Measurements from ENCODE around the gene SUMO2. TPM values are rescaled to one million over a fixed set of nuclear protein-coding genes. Genes with fewer than 3 reads are reported as not detected.
"Not testable (repeated sequence)": the region's sequence is repeated elsewhere in the genome, so short reads cannot be mapped to it uniquely, and the experiment has no call there.

The SUMO2 gene
- total RNA-seq, 2 experiments from 2014 or later: 634 to 647 TPM

DNA sequence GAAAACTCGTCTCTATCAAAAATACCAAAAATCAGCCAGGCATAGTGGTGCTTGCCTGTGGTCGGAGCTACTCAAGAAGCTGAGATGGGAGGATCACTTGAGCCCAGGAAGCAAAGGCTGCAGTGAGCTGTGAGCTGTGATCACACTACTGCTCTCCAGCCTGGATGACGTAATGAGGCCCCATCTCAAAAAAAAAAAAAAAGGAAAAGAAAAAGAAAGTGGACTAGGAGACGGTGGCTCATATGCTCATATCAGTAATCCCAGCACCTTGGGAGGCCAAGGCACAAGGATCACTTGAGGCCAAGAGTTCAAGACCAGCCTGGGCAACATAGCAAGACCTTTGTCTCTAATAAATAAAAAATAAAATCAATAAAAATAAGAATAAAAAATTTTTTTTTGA is 8.8 kb upstream of the SUMO2 start:
- POLR2A ChIA-PET: no interaction called here
- CTCF ChIA-PET: interaction anchor here (0.6 to 1.6 kb wide), 5 partner anchors 9 to 11 kb away, joined by 4 to 6 read pairs (median 4); partner anchors contain the start of gene SUMO2

DNA sequence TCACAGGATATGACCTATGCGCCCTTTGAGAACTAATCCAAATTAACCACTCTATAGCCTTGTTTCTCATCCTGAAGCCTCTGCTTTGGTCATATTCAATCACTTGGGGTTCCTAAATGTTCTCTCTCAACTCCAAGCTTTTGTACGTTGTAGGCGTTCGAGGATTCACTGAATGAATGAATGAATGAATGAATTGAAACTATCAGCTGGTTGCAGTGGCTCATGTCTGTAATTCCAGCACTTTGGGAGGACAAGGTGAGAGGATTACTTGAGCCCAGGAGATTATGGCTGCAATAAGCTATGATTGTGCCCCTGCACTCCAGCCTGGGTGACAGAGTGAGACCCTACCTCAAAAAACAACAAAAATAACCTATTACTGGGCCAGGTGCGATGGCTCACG is 5.9 kb upstream of the SUMO2 start:
- ChIA-PET CTCF (interaction anchor here (1.3 to 2.6 kb wide), 5 partner anchors 13 to 74 kb away, joined by 3 to 12 read pairs (median 8); partner anchors contain the start of gene JPT1), POLR2A (no interaction called here)

- ChIA-PET CTCF (interaction anchor here (0.6 to 2.6 kb wide), 10 partner anchors 8 to 569 kb away, joined by 3 to 11 read pairs (median 4); no protein-coding TSS in a partner anchor), POLR2A (interaction anchor here (0.6 to 2.1 kb wide), 5 partner anchors 30 to 160 kb away, joined by 3 to 7 read pairs (median 3); partner anchors contain the start of genes ARMC7 and JPT1)
Measured at GRCh38 chr17:75183999-75184884, 1.5 kb upstream of the SUMO2 start.

GRCh38 chr17:75182319-75182568 is 515 bp downstream of the SUMO2 start:
- ChIA-PET CTCF (interaction anchor here (2.6 kb wide), 1 partner anchor 20 kb away, joined by 11 read pairs; no protein-coding TSS in a partner anchor), POLR2A (interaction anchor here (1.4 to 2.1 kb wide), 2 partner anchors 28 to 88 kb away, joined by 3 to 7 read pairs; partner anchors contain the start of genes JPT1 and MIF4GD)

GRCh38 chr17:75181608-75182318 is 996 bp downstream of the SUMO2 start:
- ChIA-PET POLR2A (interaction anchor here (0.7 to 2.1 kb wide), 2 partner anchors 27 to 281 kb away, joined by 3 to 7 read pairs; partner anchors contain the start of gene JPT1), CTCF (interaction anchor here (0.8 to 2.6 kb wide), 4 partner anchors 9 to 51 kb away, joined by 3 to 11 read pairs (median 4); no protein-coding TSS in a partner anchor)

DNA sequence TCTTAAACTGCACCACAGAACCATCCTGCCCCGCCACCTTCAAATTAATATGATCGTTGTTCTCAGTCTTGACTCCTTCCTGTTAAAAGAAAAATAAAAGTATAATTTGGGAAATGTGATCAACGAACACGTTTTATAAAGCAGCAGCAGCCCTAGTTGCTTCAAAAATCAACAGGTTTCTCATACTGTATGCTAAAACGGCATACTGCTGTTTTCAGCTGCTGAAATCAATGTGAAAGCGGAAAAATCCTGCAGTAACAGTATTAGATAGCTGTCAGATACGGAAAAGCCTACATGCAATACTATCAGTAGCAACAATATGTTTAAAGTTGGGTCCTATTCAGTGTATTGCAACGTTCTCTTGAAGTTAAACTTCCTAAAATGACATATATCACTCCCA is 1.6 kb downstream of the SUMO2 start:
- ChIA-PET CTCF (interaction anchor here (0.8 to 1.6 kb wide), 4 partner anchors 9 to 51 kb away, joined by 3 to 4 read pairs (median 4); no protein-coding TSS in a partner anchor), POLR2A (interaction anchor here (0.7 kb wide), 2 partner anchors 26 to 282 kb away, joined by 3 to 5 read pairs; partner anchors contain the start of gene JPT1)

- ChIA-PET CTCF (no interaction called here), POLR2A (interaction anchor here (0.7 kb wide), 1 partner anchor 65 kb away, joined by 5 read pairs; no protein-coding TSS in a partner anchor)
Measured at GRCh38 chr17:75178453-75178852, 4.3 kb downstream of the SUMO2 start.

GRCh38 chr17:75176625-75177024 is 6.1 kb downstream of the SUMO2 start:
- ChIA-PET CTCF (interaction anchor here (1.3 to 4.0 kb wide), 2 partner anchors 8 to 62 kb away, joined by 3 to 19 read pairs; no protein-coding TSS in a partner anchor), POLR2A (no interaction called here)

- POLR2A ChIA-PET: no interaction called here
Measured at GRCh38 chr17:75174996-75175395, 7.8 kb downstream of the SUMO2 start.

GRCh38 chr17:75173526-75173925 is 9.2 kb downstream of the SUMO2 start:
- POLR2A ChIA-PET: interaction anchor here (0.8 kb wide), 1 partner anchor 18 kb away, joined by 5 read pairs; no protein-coding TSS in a partner anchor
- CTCF ChIA-PET: interaction anchor here (1.1 to 4.0 kb wide), 3 partner anchors 15 to 66 kb away, joined by 3 to 19 read pairs (median 12); no protein-coding TSS in a partner anchor

More at GRCh38 chr17:75174996-75175395, 7.8 kb downstream of the SUMO2 start:
- CTCF ChIA-PET: interaction anchor here (0.6 to 4.0 kb wide), 4 partner anchors 11 to 61 kb away, joined by 3 to 19 read pairs (median 3); no protein-coding TSS in a partner anchor

DNA sequence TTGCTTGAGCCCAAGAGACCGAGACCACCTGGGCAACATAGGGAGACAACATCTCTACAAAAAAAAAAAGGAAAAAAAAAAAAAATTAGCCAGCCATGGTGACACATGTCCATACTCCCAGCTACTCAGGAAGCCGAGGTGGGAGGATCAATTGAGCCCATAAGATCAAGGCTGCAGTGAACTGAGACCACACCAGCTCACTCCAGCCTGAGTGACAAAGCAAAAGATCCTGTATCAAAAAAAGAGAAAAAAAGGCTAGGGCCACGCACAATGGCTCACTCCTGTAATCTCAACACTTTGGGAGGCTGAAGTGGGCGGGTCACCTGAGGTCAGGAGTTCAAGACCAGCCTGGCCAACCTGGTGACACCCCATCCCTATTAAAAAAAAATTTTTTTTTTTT is 13.8 kb downstream of the SUMO2 start:
- CTCF ChIA-PET: interaction anchor here (0.7 to 1.1 kb wide), 2 partner anchors 33 to 38 kb away, joined by 3 read pairs; no protein-coding TSS in a partner anchor

GRCh38 chr17:75164606-75165005 is 18.2 kb downstream of the SUMO2 start:
- CTCF ChIA-PET: not testable (repeated sequence)
- POLR2A ChIA-PET: interaction anchor here (0.9 kb wide), 1 partner anchor 48 kb away, joined by 3 read pairs; no protein-coding TSS in a partner anchor

More for the DNA sequence above, 13.8 kb downstream of the SUMO2 start:
- POLR2A ChIA-PET: no interaction called here

DNA sequence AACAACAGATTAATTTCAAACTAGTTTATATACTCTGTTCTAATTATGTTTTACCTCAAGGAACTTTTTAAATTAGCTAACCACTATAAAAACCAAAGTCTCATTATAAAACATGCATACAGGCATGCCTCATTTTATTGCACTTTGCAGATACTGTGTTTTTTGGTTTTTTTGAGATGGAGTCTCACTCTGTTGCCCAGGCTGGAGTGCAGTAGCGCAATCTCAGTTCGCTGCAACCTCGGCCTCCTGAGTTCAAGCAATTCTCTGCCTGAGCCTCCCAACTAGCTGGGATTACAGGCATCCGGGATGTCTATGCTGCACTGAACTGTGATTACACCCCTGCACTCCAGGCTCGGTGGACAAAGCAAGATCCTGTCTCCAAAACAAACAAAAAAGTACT is 19.7 kb downstream of the SUMO2 start:
- CTCF ChIA-PET: interaction anchor here (0.9 kb wide), 1 partner anchor 49 kb away, joined by 3 read pairs; no protein-coding TSS in a partner anchor
- POLR2A ChIA-PET: interaction anchor here (1.0 kb wide), 1 partner anchor 9 kb away, joined by 3 read pairs; the partner anchor contains the start of gene JPT1

GRCh38 chr17:75160211-75160610 is 22.5 kb downstream of the SUMO2 start:
- ChIA-PET POLR2A (no interaction called here), CTCF (no interaction called here)

DNA sequence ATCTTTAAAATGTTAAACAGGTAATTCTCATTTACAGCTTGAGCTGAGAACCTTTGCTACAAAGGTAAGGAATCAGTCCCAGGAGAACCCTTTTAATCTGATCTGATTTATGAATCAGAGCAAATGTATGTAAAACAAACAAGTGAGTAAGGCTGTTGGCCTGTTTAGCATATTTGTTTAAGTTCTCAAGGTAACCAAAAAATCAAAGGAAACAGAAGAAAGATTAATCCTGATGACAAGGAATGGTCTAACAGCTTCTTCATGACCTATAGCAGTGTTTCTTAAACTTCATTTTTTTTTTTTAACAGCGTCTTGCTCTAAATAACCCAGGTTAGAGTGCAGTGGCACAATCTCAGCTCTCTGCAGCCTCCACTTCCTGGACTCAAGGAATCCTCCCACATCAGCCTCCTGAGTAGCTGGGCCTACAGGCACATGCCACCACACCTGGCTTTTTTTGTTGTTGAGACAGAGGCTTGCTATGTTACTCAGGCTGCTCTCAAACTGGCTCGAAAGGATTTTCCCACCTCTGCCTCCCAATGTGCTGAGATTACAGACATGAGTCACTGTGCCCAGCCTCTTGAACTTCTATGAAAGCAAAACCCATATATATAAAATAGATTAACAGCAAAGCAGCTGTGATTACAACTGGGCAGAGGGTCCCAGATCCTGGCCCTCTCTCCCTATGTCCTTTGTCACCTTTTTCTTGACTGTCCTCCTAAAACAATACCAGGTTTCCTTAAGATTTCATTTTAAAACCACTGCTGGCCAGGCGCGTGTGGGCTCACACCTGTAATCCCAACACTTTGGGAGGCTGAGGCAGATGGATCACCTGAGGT is 23.3 kb downstream of the SUMO2 start:
- ChIA-PET CTCF (no interaction called here), POLR2A (interaction anchor here (0.6 to 0.8 kb wide), 2 partner anchors 13 to 28 kb away, joined by 3 to 4 read pairs; partner anchors contain the start of gene NT5C)

DNA sequence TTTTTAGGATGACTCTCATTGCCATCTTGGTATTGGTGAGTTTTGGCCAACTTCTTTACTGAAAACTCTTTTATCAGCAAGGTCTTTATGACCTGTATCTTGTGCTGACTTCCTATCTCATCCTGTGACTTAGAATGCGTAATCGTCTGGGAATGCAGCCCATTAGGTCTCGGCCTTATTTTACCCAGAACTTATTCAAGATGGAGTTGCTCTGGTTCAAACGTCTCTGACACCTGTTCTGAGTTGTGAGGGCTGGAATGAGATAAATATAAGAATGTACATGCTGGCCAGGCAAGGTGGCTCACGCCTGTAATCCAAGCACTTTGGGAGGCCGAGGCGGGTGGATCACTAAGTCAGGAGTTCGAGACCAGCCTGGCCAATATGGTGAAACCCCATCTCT is 24.3 kb downstream of the SUMO2 start:
- CTCF ChIA-PET: interaction anchor here (0.7 kb wide), 1 partner anchor 120 kb away, joined by 3 read pairs; no protein-coding TSS in a partner anchor
- POLR2A ChIA-PET: interaction anchor here (0.8 kb wide), 1 partner anchor 27 kb away, joined by 3 read pairs; the partner anchor contains the start of gene NT5C

DNA sequence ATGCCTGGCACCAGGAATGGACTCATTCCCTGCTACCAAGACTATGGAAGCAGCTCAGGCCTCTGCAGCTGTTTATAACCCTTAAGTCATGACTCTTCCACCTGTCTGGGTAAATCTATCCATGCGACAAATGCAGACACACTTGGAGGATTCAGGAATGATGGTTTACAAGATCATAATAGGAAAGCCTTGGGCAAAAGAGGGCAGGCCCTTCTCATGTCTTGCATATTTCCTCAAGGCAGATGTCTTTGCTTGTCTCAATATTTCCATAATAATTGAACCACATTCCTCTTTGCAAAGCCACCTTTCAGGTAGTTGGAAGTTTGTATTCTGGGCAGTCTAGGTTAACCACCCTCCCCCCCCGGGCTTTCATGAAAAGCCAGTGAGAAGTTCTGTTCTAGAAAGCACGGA is 27.6 kb downstream of the SUMO2 start:
- ChIA-PET POLR2A (interaction anchor here (0.6 to 1.8 kb wide), 6 partner anchors 19 to 408 kb away, joined by 4 to 7 read pairs (median 5); partner anchors contain the start of gene SUMO2), CTCF (interaction anchor here (0.7 to 2.8 kb wide), 5 partner anchors 17 to 396 kb away, joined by 3 to 8 read pairs (median 4); no protein-coding TSS in a partner anchor)

All from activated CD8-positive, alpha-beta memory T cell treated with anti-CD3 and anti-CD28 coated beads for 36 hours (primary cell).